ENCODE data around the gene LATS1. TPM values are rescaled to one million over a fixed set of nuclear protein-coding genes. Genes with fewer than 3 reads are reported as not detected.
A peak's percentile ranks its signal among the peaks of the same experiment; 100 is the strongest.
"Not testable (repeated sequence)": the region's sequence is repeated elsewhere in the genome, so short reads cannot be mapped to it uniquely, and the experiment has no call there.

LATS1 gene
- total RNA-seq, 2 donors from 2014 or later: 24.4 to 30.5 TPM

DNA sequence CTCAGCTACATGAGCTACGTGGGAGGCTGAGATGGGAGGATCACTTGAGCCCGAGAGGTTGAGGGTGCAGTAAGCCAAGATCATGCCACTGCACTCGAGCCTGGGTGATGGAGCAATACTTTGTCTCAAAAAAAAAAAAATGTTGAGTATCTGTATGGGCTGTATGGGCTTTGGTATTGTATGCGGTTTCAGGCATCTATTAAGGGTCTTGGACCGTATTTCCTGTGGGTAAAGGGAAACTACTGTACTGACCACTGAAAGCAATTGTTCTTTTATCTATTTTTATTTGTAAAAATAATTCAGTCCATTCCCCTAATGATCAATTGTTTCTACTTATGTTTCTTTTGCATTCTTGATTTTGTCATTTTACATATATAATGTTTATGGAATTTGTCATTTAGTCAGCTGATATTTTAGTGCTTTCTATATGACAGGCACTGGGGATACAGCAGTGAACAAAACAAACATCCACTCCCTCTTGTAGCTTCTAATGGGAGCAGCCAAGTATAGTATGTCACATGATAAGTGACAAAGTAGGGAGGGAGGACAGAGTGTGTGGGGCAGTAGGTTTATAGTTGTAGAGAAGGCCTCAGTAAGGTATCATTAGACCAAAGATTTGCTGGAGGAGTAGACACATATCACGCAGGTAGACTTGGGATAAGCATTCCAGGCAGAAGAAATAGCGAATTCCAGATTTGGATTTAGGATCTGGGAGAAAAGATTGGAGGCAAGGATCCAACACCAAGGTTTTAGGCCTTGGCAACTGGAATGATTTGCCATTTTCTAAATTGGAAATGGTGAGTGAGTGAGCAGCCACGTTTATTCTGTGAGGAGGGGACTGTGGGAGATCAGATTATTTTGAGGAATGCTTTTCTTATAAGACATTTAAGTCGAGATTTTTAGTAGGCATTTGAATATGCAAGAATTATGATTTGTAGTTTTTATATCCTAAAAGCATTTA is 37.7 kb upstream of the LATS1 start:
- H3K36me3 ChIP-seq: no peaks in the 10 kb centered on the region
- H3K4me1 ChIP-seq (ENCODE audit: control insufficient read depth in 1 of 2, low read depth in 2 of 2): peaks cover 6 to 21% of the 10 kb centered on the region in 2 donors
- no peak overlapping the region for H3K4me3 ChIP-seq
- H3K9me3 ChIP-seq: no peaks in the 10 kb centered on the region
- no peak for ATAC-seq (ENCODE audit: insufficient number of reproducible peaks, low FRiP score, low read depth)
- TF ChIP-seq, protein P1, sequence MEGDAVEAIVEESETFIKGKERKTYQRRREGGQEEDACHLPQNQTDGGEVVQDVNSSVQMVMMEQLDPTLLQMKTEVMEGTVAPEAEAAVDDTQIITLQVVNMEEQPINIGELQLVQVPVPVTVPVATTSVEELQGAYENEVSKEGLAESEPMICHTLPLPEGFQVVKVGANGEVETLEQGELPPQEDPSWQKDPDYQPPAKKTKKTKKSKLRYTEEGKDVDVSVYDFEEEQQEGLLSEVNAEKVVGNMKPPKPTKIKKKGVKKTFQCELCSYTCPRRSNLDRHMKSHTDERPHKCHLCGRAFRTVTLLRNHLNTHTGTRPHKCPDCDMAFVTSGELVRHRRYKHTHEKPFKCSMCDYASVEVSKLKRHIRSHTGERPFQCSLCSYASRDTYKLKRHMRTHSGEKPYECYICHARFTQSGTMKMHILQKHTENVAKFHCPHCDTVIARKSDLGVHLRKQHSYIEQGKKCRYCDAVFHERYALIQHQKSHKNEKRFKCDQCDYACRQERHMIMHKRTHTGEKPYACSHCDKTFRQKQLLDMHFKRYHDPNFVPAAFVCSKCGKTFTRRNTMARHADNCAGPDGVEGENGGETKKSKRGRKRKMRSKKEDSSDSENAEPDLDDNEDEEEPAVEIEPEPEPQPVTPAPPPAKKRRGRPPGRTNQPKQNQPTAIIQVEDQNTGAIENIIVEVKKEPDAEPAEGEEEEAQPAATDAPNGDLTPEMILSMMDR (IDR thresholded peaks at IDR 0.05): no peak
- H3K27me3 ChIP-seq (replicated peaks; ENCODE audit: insufficient read depth): no peaks in the 10 kb centered on the region
- H3K27ac ChIP-seq: no peak overlapping the region
- no peak for DNase-seq (ENCODE audit: low spot score)

DNA sequence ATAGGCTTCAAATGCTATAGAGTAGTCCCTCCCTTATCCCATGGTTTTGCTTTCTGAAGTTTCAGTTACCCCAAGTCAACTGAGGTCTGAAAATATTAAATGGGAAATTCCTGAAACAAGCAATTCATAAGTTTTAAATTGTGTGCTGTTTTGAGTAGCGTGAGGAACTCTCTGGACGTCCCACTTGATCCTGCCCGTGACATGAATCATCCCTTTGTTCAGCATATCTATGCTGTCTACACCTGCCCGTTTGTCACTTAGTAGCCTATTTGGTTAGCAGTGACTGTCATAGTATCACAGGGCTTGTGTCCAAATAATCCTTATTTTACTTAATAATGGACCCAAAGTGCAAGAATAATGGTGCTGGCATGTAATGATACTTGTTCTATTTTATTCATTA is 36.6 kb upstream of the LATS1 start:
- H3K36me3 ChIP-seq: no peaks in the 10 kb centered on the region
- H3K27ac ChIP-seq: no peak overlapping the region
- no peaks in the 10 kb centered on the region for H3K9me3 ChIP-seq
- no peak overlapping the region for H3K4me3 ChIP-seq
- no peak for DNase-seq (ENCODE audit: low spot score)
- no peak for ATAC-seq (ENCODE audit: insufficient number of reproducible peaks, low FRiP score, low read depth)
- peaks cover 7 to 21% of the 10 kb centered on the region in 2 donors for H3K4me1 ChIP-seq (ENCODE audit: control insufficient read depth in 1 of 2, low read depth in 2 of 2)
- TF ChIP-seq, protein P1 (IDR thresholded peaks at IDR 0.05): no peak
- H3K27me3 ChIP-seq (replicated peaks; ENCODE audit: insufficient read depth): no peaks in the 10 kb centered on the region

DNA sequence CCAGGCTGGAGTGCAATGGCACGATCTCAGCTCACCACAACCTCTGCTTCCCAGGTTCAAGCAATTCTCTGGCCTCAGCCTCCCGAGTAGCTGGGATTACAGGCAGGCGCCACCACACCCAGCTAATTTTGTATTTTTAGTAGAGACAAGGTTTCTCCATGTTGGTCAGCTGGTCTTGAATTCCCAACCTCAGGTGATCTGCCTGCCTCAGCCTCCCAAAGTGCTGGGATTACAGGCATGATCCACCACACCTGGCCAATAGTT is 35.4 kb upstream of the LATS1 start:
- not testable (repeated sequence) for DNase-seq (ENCODE audit: low spot score); ATAC-seq (ENCODE audit: insufficient number of reproducible peaks, low FRiP score, low read depth); H3K36me3 ChIP-seq; H3K27me3 ChIP-seq (replicated peaks; ENCODE audit: insufficient read depth); H3K27ac ChIP-seq; H3K4me3 ChIP-seq; H3K9me3 ChIP-seq
- H3K4me1 ChIP-seq (ENCODE audit: control insufficient read depth in 1 of 2, low read depth in 2 of 2): peaks cover 7 to 21% of the 10 kb centered on the region in 2 donors

DNA sequence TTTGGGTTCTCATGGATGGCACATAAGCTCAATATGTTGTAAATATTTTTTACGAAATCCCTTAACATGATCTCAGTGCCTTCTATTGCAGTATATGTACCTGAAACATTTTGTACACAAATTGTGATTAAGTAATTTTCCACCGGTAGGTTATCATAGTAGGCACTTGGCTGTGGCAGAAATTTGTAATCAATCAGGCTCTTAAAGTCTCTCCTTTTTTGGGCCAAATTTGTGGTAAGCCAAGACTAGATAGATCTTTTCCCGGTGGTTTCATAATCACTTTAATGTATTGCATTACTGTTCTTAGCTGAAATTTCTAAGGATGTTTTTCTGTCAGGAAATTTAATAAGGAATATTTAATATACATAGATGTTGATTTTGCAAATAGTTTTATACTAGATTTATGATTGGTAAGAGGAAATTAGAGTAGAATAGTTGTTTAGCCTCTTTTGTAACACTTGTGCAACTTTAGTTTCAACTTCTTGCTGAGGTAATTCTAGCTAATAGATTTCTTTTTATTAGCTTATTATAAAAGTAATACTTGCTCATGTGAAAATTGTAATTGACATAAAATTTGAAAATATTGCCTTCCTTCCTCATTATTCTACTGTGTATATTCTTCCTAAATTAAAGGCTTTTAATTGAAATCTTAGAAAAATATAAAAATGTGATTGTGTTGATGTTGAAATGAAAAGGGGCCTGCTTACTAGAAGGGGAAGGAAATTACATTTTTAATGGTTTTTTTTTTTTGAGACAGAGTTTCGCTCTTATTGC is 34.9 kb upstream of the LATS1 start:
- DNase-seq (ENCODE audit: low spot score) (no peak), ATAC-seq (ENCODE audit: insufficient number of reproducible peaks, low FRiP score, low read depth) (no peak)
- Histone ChIP-seq H3K9me3 (no peaks in the 10 kb centered on the region), H3K36me3 (no peaks in the 10 kb centered on the region), H3K27ac (no peak overlapping the region), H3K4me3 (no peak overlapping the region), H3K27me3 (replicated peaks; ENCODE audit: insufficient read depth) (no peaks in the 10 kb centered on the region), H3K4me1 (ENCODE audit: control insufficient read depth in 1 of 2, low read depth in 2 of 2) (peaks cover 7 to 21% of the 10 kb centered on the region in 2 donors)
- TF ChIP-seq, protein P1 (IDR thresholded peaks at IDR 0.05): no peak

DNA sequence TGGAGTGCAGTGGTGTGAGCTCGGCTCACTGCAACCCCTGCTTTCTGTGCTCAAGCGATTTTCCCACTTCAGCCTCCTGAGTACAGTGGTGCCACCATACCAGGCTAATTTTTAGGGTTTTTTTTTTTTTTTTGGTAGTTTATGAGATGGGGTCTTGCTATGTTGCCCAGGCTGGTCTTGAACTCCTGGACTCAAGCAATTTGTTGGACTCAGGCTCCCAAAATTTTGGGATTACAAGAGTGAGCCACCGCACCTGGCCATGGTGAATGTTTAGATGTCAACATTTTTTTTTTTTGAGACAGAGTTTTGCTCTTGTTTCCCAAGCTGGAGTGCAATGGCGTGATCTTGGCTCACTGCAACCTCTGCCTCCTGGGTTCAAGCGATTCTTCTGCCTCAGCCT is 34.0 kb upstream of the LATS1 start:
- H3K4me1 ChIP-seq (ENCODE audit: control insufficient read depth in 1 of 2, low read depth in 2 of 2): peaks cover 7 to 22% of the 10 kb centered on the region in 2 donors
- not testable (repeated sequence) for H3K9me3 ChIP-seq; H3K36me3 ChIP-seq; ATAC-seq (ENCODE audit: insufficient number of reproducible peaks, low FRiP score, low read depth); DNase-seq (ENCODE audit: low spot score); H3K27ac ChIP-seq; H3K27me3 ChIP-seq (replicated peaks; ENCODE audit: insufficient read depth); H3K4me3 ChIP-seq

DNA sequence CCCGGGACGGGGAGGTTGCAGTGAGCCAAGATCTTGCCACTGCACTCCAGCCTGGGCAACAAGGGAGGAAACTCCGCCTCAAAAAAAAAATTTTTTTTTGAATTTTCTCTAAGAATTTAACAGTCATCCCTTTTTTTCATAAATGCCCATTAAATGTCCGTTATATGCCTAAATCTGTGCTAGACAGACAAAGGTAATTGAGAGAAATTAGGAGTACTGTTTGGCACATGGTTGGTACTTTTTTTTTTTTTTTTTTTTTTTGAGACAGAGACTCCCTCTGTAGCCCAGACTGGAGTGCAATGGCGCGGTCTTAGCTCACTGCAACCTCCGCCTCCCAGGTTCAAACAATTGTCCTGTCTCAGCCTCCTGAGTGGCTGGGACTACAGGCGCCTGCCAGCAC is 33.3 kb upstream of the LATS1 start:
- H3K36me3 ChIP-seq: no peaks in the 10 kb centered on the region
- H3K4me1 ChIP-seq (ENCODE audit: control insufficient read depth in 1 of 2, low read depth in 2 of 2): peaks cover 7 to 26% of the 10 kb centered on the region in 2 donors
- H3K27me3 ChIP-seq (replicated peaks; ENCODE audit: insufficient read depth): no peaks in the 10 kb centered on the region
- H3K27ac ChIP-seq: no peak overlapping the region
- DNase-seq (ENCODE audit: low spot score): no peak
- TF ChIP-seq, protein P1 (IDR thresholded peaks at IDR 0.05): no peak
- peak overlapping the region; percentile 94 for H3K4me3 ChIP-seq
- no peaks in the 10 kb centered on the region for H3K9me3 ChIP-seq
- ATAC-seq (ENCODE audit: insufficient number of reproducible peaks, low FRiP score, low read depth): no peak
